Hindlimb muscle (tissue), 1 donor: ENCODE measurements around the gene SESN1. TPM values are rescaled to one million over a fixed set of nuclear protein-coding genes. Genes with fewer than 3 reads are reported as not detected.
"Not testable (repeated sequence)": the region's sequence is repeated elsewhere in the genome, so short reads cannot be mapped to it uniquely, and the experiment has no call there.

Experiments
- DNase-seq: peaks from one replicate; pipeline ENCODE4 v3.0.0-alpha.2; 2013
- polyA plus RNA-seq: library from polyadenylated mRNA; unstranded; fragments of 120-200 nt; gene quantifications from one replicate; pipeline ENCODE4 v1.2.1, GENCODE V29; 2013; ENCODE audit not compliant: insufficient read length

Gene SESN1
- 56.5 TPM for polyA plus RNA-seq

GRCh38 chr6:109094416-109095035 is at the start of gene SESN1:
SESN1 (minus strand) TSS chr6:109094846; CDS start chr6:109094073, 773 bp downstream.
- peak; percentile 94 for DNase-seq

GRCh38 chr6:109143191-109143590 is 48.5 kb upstream of the SESN1 start:
- DNase-seq = no peak

GRCh38 chr6:109142067-109142466 is 47.4 kb upstream of the SESN1 start:
- DNase-seq = not testable (repeated sequence)

GRCh38 chr6:109139109-109139508 is 44.5 kb upstream of the SESN1 start:
- DNase-seq = no peak

GRCh38 chr6:109136530-109136929 is 41.9 kb upstream of the SESN1 start:
- not testable (repeated sequence) for DNase-seq

GRCh38 chr6:109136039-109136438 is 41.4 kb upstream of the SESN1 start:
- not testable (repeated sequence) for DNase-seq

GRCh38 chr6:109135600-109135999 is 41.0 kb upstream of the SESN1 start:
- not testable (repeated sequence) for DNase-seq

GRCh38 chr6:109130065-109130464 is 35.4 kb upstream of the SESN1 start:
- no peak for DNase-seq

GRCh38 chr6:109125504-109125903 is 30.9 kb upstream of the SESN1 start:
- DNase-seq = no peak

- no peak for DNase-seq
Measured at GRCh38 chr6:109124219-109124618, 29.6 kb upstream of the SESN1 start.

GRCh38 chr6:109121411-109121810 is 26.8 kb upstream of the SESN1 start:
- no peak for DNase-seq

- DNase-seq = no peak
Measured at GRCh38 chr6:109118871-109119354, 24.3 kb upstream of the SESN1 start.

- no peak for DNase-seq
Measured at GRCh38 chr6:109118337-109118736, 23.7 kb upstream of the SESN1 start.

- no peak for DNase-seq
Measured at GRCh38 chr6:109117346-109118035, 22.8 kb upstream of the SESN1 start.

- not testable (repeated sequence) for DNase-seq
Measured at GRCh38 chr6:109112663-109113062, 18.0 kb upstream of the SESN1 start.

- DNase-seq = not testable (repeated sequence)
Measured at GRCh38 chr6:109109663-109110062, 15.0 kb upstream of the SESN1 start.

- no peak for DNase-seq
Measured at GRCh38 chr6:109105681-109106080, 11.0 kb upstream of the SESN1 start.

GRCh38 chr6:109104512-109104911 is 9.9 kb upstream of the SESN1 start:
- no peak for DNase-seq

- no peak for DNase-seq
Measured at GRCh38 chr6:109103942-109104341, 9.3 kb upstream of the SESN1 start.

- DNase-seq = no peak
Measured at GRCh38 chr6:109102762-109103161, 8.1 kb upstream of the SESN1 start.

GRCh38 chr6:109097661-109098060 is 3.0 kb upstream of the SESN1 start:
- no peak for DNase-seq

GRCh38 chr6:109096208-109096607 is 1.6 kb upstream of the SESN1 start:
- no peak for DNase-seq

- no peak for DNase-seq
Measured at GRCh38 chr6:109095835-109096084, 1.1 kb upstream of the SESN1 start.

- DNase-seq = peak; percentile 99
Measured at GRCh38 chr6:109095036-109095834, 589 bp upstream of the SESN1 start, which contains the start of gene CEP57L1. CEP57L1 (plus strand) TSS chr6:109095507; CDS start chr6:109145222, 49,715 bp downstream.
